H9 (cell line): Measurements from ENCODE around the gene RPRD1A. TPM values are rescaled to one million over a fixed set of nuclear protein-coding genes. Genes with fewer than 3 reads are reported as not detected.

Experiments used
- DNase-seq: peaks from one replicate; pipeline ENCODE4 v3.0.0-alpha.2; 2017
- H2AFZ ChIP-seq: one replicate; pipeline ENCODE4 v1.6.1; 2013; ENCODE audit warnings: mild to moderate bottlenecking, low read length, control low read depth, moderate library complexity
- H2AK5ac ChIP-seq: 2 replicates; pipeline ENCODE4 v1.6.1; 2013; ENCODE audit warnings: low read length, control low read depth, mixed read lengths; ENCODE audit not compliant: insufficient read length
- H2BK120ac ChIP-seq: one replicate; pipeline ENCODE4 v1.6.1; 2013; ENCODE audit warnings: low read depth, mild to moderate bottlenecking, low read length, control low read depth, inconsistent platforms; ENCODE audit not compliant: poor library complexity, severe bottlenecking
- H2BK12ac ChIP-seq: 2 replicates; pipeline ENCODE4 v1.6.1; 2013; ENCODE audit warnings: low read length, control low read depth, mixed read lengths, low read depth; ENCODE audit not compliant: insufficient read length
- H2BK15ac ChIP-seq: 2 replicates; pipeline ENCODE4 v1.6.1; 2013; ENCODE audit warnings: low read depth, low read length, control low read depth
- H2BK20ac ChIP-seq: one replicate; pipeline ENCODE4 v1.6.1; 2013; ENCODE audit warnings: low read depth, mild to moderate bottlenecking, low read length, control low read depth, inconsistent platforms; ENCODE audit not compliant: poor library complexity, severe bottlenecking
- H2BK5ac ChIP-seq: 2 replicates; pipeline ENCODE4 v1.6.1; 2013; ENCODE audit warnings: low read length, control low read depth, mixed read lengths; ENCODE audit not compliant: insufficient read length
- H3K14ac ChIP-seq: 2 replicates; pipeline ENCODE4 v1.6.1; 2013; ENCODE audit warnings: low read length, control low read depth; ENCODE audit not compliant: insufficient read depth
- H3K18ac ChIP-seq: 2 replicates; pipeline ENCODE4 v1.6.1; 2013; ENCODE audit warnings: low read depth, mild to moderate bottlenecking, mixed read lengths, low read length, control low read depth; ENCODE audit not compliant: insufficient read length
- H3K23ac ChIP-seq: 2 replicates; pipeline ENCODE4 v1.6.1; 2013; ENCODE audit warnings: low read length, control low read depth, mixed read lengths, low read depth; ENCODE audit not compliant: insufficient read length
- H3K23me2 ChIP-seq: 2 replicates; pipeline ENCODE4 v1.6.1; 2013; ENCODE audit warnings: low read depth, mild to moderate bottlenecking, mixed read lengths, low read length, control low read depth; ENCODE audit not compliant: insufficient read length, poor library complexity, severe bottlenecking
- H3K27ac ChIP-seq: 2 replicates; pipeline ENCODE4 v1.5.1; 2013; ENCODE audit warnings: low read length, control low read depth, mixed read lengths, low read depth; ENCODE audit not compliant: insufficient read length
- H3K27me3 ChIP-seq: 2 replicates; pipeline ENCODE4 v1.6.1; 2013; ENCODE audit warnings: low read length, control low read depth, inconsistent platforms; ENCODE audit not compliant: insufficient read depth
- H3K4ac ChIP-seq: 2 replicates; pipeline ENCODE4 v1.6.1; 2013; ENCODE audit warnings: low read depth, mild to moderate bottlenecking, control low read depth, inconsistent platforms, low read length, moderate library complexity
- H3K4me1 ChIP-seq: 2 replicates; pipeline ENCODE4 v1.6.1; 2013; ENCODE audit warnings: low read length, control low read depth, inconsistent platforms; ENCODE audit not compliant: insufficient read depth
- H3K4me2 ChIP-seq: 2 replicates; pipeline ENCODE4 v1.6.1; 2013; ENCODE audit warnings: low read length, control low read depth, mixed read lengths; ENCODE audit not compliant: insufficient read length, insufficient read depth
- H3K56ac ChIP-seq: 2 replicates; pipeline ENCODE4 v1.6.1; 2013; ENCODE audit warnings: low read depth, mild to moderate bottlenecking, mixed read lengths, low read length, control low read depth; ENCODE audit not compliant: insufficient read length
- H3K79me1 ChIP-seq: 2 replicates; pipeline ENCODE4 v1.6.1; 2013; ENCODE audit warnings: low read depth, mild to moderate bottlenecking, moderate library complexity, low read length, control low read depth, inconsistent platforms; ENCODE audit not compliant: insufficient read depth, poor library complexity, severe bottlenecking
- H3K79me2 ChIP-seq: 2 replicates; pipeline ENCODE4 v1.6.1; 2013; ENCODE audit warnings: low read length, control low read depth, inconsistent platforms; ENCODE audit not compliant: insufficient read depth
- H3K9ac ChIP-seq: 2 replicates; pipeline ENCODE4 v1.6.1; 2013; ENCODE audit warnings: low read length, control low read depth, mixed read lengths; ENCODE audit not compliant: insufficient read length; ENCODE audit errors: extremely low read depth
- H3K9me3 ChIP-seq: one replicate; pipeline ENCODE4 v1.6.1; 2013; ENCODE audit warnings: low read depth, low read length, inconsistent platforms; ENCODE audit not compliant: control insufficient read depth
- H3T11ph ChIP-seq: one replicate; pipeline ENCODE4 v1.6.1; 2013; ENCODE audit warnings: mild to moderate bottlenecking, low read length, control low read depth, inconsistent platforms
- H4K20me1 ChIP-seq: one replicate; pipeline ENCODE4 v1.6.1; 2013; ENCODE audit not compliant: control insufficient read depth, insufficient read length, insufficient read depth
- H4K5ac ChIP-seq: 2 replicates; pipeline ENCODE4 v1.6.1; 2013; ENCODE audit warnings: low read depth, mild to moderate bottlenecking, mixed read lengths, low read length, control low read depth; ENCODE audit not compliant: insufficient read length
- H4K8ac ChIP-seq: replicated peaks from 2 replicates; pipeline ENCODE4 v1.6.1; 2013; ENCODE audit warnings: low read length, control low read depth, mixed read lengths, low read depth; ENCODE audit not compliant: insufficient read length
- H4K91ac ChIP-seq: 2 replicates; pipeline ENCODE4 v1.6.1; 2013; ENCODE audit warnings: low read depth, mild to moderate bottlenecking, moderate library complexity, mixed read lengths, low read length, control low read depth; ENCODE audit not compliant: insufficient read length
- H3K27ac Mint-ChIP-seq, 3 experiments: 2 replicates in 2 of 3; 3 replicates in 1 of 3; pipeline ENCODE4 v1.8.0; 2020 to 2021; ENCODE audit warnings: mixed read lengths in 3 of 3, mild to moderate bottlenecking in 1 of 3, moderate library complexity in 1 of 3
- H3K27me3 Mint-ChIP-seq: 2 replicates; pipeline ENCODE4 v1.8.0; 2021; ENCODE audit warnings: low read depth, mild to moderate bottlenecking, moderate library complexity, mixed read lengths
- H3K36me3 Mint-ChIP-seq, 3 experiments: 2 replicates in 2 of 3; 3 replicates in 1 of 3; pipeline ENCODE4 v1.8.0; 2020 to 2021; ENCODE audit warnings: low read depth in 3 of 3, mixed read lengths in 3 of 3; ENCODE audit not compliant: insufficient read depth in 1 of 3
- H3K4me1 Mint-ChIP-seq, 2 experiments: 2 replicates each; pipeline ENCODE4 v1.8.0; 2020; ENCODE audit warnings: mixed read lengths in 2 of 2
- H3K4me3 Mint-ChIP-seq, 2 experiments: 2 replicates in 1 of 2; 3 replicates in 1 of 2; pipeline ENCODE4 v1.8.0; 2020 to 2021; ENCODE audit warnings: mild to moderate bottlenecking in 2 of 2, mixed read lengths in 2 of 2, moderate library complexity in 1 of 2
- H3K9me3 Mint-ChIP-seq, 2 experiments: 2 replicates in 1 of 2; 3 replicates in 1 of 2; pipeline ENCODE4 v1.8.0; 2020; ENCODE audit warnings: mild to moderate bottlenecking in 2 of 2, mixed read lengths in 2 of 2, moderate library complexity in 1 of 2
- CTCF ChIP-seq: fragments of 200-600 bp; sonication (generic); conservative IDR thresholded peaks from 3 replicates; pipeline ENCODE4 v1.8.0; 2021; ENCODE audit warnings: antibody characterized with exemption, mild to moderate bottlenecking
- total RNA-seq: library from RNA; stranded (reverse); gene quantifications from 2 replicates; pipeline ENCODE4 v1.2.1, GENCODE V29; 2021

Gene RPRD1A
- total RNA-seq, 1 experiment from 2014 or later = 107 TPM

DNA sequence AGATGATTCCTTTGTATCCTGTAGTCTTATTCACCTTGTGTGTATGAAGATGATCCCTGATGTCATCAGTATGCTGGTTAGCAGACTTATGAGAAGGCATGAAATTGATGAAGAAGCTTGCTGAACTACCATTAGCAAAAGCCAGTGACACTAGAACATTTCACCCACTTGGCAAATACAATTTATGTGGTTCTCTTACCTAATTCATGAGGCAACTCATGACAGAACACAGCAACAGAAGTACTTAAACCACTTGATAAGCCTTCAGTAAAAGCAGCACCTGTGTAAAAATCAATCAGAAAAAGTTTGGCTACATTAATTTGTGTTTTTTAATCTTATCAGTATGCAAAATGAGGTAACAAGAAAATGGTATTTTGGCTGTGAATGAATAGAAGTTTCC lies 44.9 kb upstream of the RPRD1A start:
- no peak overlapping the region for H3K23ac ChIP-seq
- H3K23me2 ChIP-seq = no peaks in the 10 kb centered on the region
- no peak overlapping the region for H4K91ac ChIP-seq
- Mint-ChIP-seq H3K9me3 (no peaks in the 10 kb centered on the region), H3K4me3 (no peak overlapping the region), H3K27ac (no peak overlapping the region), H3K4me1 (no peaks in the 10 kb centered on the region), H3K36me3 (peaks cover 30 to 71% (median 64%) of the 10 kb centered on the region in 3 experiments), H3K27me3 (no peaks in the 10 kb centered on the region)
- no peaks in the 10 kb centered on the region for H3K27me3 ChIP-seq
- no peak overlapping the region for H2BK15ac ChIP-seq
- H3K56ac ChIP-seq = no peak overlapping the region
- no peak overlapping the region for H3T11ph ChIP-seq
- H3K27ac ChIP-seq = no peak overlapping the region
- no peak overlapping the region for H2BK12ac ChIP-seq
- H3K18ac ChIP-seq = no peak overlapping the region
- TF ChIP-seq CTCF = no peak
- no peak overlapping the region for H4K8ac ChIP-seq
- H4K20me1 ChIP-seq = no peaks in the 10 kb centered on the region
- no peak overlapping the region for H3K9ac ChIP-seq
- DNase-seq = no peak
- no peak overlapping the region for H3K14ac ChIP-seq
- H3K79me2 ChIP-seq = no peaks in the 10 kb centered on the region
- no peak overlapping the region for H4K5ac ChIP-seq
- no peaks in the 10 kb centered on the region for H3K4me1 ChIP-seq
- no peaks in the 10 kb centered on the region for H3K79me1 ChIP-seq
- H2AK5ac ChIP-seq = no peak overlapping the region
- no peak overlapping the region for H2BK20ac ChIP-seq
- H3K4ac ChIP-seq = no peak overlapping the region
- no peaks in the 10 kb centered on the region for H3K9me3 ChIP-seq
- no peak overlapping the region for H2BK5ac ChIP-seq
- no peak overlapping the region for H2AFZ ChIP-seq
- H3K4me2 ChIP-seq = no peak overlapping the region
- no peak overlapping the region for H2BK120ac ChIP-seq
